Right lobe of liver (tissue), 4 donors: ENCODE data around the gene TOE1.

Source experiments
- POLR2A ChIP-seq: fragments of 450-650 bp; IDR thresholded peaks from one replicate; pipeline ENCODE4 v1.6.1; 2017; ENCODE audit warnings: antibody characterized with exemption, mild to moderate bottlenecking
- TF ChIP-seq, protein P1 (sequence below), 4 donors: fragments of 200-600 bp in 3 of 4; fragments of 450-650 bp in 1 of 4; IDR thresholded peaks; one replicate each; pipeline versions ENCODE4 v1.5.1 to v1.8.0; 2016 to 2022; ENCODE audit warnings: antibody characterized with exemption in 4 of 4, mild to moderate bottlenecking in 2 of 4
- donor health status: DM: no; HTN: no; CAD: no.
- donor health status: DM: no; HTN: no; CAD: no.
- donor health status: DM: no; HTN: yes; CAD: no.

GRCh38 chr1:45348966-45349677 is 9.2 kb downstream of the TOE1 start:
- TF ChIP-seq, protein P1, sequence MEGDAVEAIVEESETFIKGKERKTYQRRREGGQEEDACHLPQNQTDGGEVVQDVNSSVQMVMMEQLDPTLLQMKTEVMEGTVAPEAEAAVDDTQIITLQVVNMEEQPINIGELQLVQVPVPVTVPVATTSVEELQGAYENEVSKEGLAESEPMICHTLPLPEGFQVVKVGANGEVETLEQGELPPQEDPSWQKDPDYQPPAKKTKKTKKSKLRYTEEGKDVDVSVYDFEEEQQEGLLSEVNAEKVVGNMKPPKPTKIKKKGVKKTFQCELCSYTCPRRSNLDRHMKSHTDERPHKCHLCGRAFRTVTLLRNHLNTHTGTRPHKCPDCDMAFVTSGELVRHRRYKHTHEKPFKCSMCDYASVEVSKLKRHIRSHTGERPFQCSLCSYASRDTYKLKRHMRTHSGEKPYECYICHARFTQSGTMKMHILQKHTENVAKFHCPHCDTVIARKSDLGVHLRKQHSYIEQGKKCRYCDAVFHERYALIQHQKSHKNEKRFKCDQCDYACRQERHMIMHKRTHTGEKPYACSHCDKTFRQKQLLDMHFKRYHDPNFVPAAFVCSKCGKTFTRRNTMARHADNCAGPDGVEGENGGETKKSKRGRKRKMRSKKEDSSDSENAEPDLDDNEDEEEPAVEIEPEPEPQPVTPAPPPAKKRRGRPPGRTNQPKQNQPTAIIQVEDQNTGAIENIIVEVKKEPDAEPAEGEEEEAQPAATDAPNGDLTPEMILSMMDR (IDR thresholded peaks at IDR 0.05), result no peak
- no peak for TF ChIP-seq POLR2A
